Muscle layer of duodenum (tissue), 2 donors: ENCODE data around the gene CD82.

Source experiments
- H3K27ac ChIP-seq: one replicate; pipeline ENCODE4 v1.7.0; 2013; ENCODE audit warnings: mild to moderate bottlenecking, low read length
- H3K27me3 ChIP-seq: one replicate; pipeline ENCODE4 v1.7.0; 2013; ENCODE audit warnings: low read depth, mild to moderate bottlenecking, control low read depth, low read length
- H3K36me3 ChIP-seq, 2 donors: one replicate each; pipeline ENCODE4 v1.7.0; 2013; ENCODE audit warnings: low read length in 2 of 2, control low read depth in 1 of 2, mild to moderate bottlenecking in 1 of 2; ENCODE audit not compliant: insufficient read depth in 2 of 2, control insufficient read depth in 1 of 2
- H3K4me1 ChIP-seq, 2 donors: one replicate each; pipeline ENCODE4 v1.7.0; 2013; ENCODE audit warnings: low read length in 2 of 2, mild to moderate bottlenecking in 2 of 2, control low read depth in 1 of 2, moderate library complexity in 1 of 2; ENCODE audit not compliant: insufficient read depth in 2 of 2, control insufficient read depth in 1 of 2
- H3K4me3 ChIP-seq, 2 donors: one replicate each; pipeline ENCODE4 v1.7.0; 2013; ENCODE audit warnings: low read length in 2 of 2, low read depth in 1 of 2, mild to moderate bottlenecking in 1 of 2
- H3K9me3 ChIP-seq, 2 donors: one replicate each; pipeline ENCODE4 v1.7.0; 2013; ENCODE audit warnings: low read length in 2 of 2, control low read depth in 1 of 2, mild to moderate bottlenecking in 1 of 2; ENCODE audit not compliant: control insufficient read depth in 1 of 2
- donor health status: healthy.

The CD82 gene, protein sequence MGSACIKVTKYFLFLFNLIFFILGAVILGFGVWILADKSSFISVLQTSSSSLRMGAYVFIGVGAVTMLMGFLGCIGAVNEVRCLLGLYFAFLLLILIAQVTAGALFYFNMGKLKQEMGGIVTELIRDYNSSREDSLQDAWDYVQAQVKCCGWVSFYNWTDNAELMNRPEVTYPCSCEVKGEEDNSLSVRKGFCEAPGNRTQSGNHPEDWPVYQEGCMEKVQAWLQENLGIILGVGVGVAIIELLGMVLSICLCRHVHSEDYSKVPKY

DNA sequence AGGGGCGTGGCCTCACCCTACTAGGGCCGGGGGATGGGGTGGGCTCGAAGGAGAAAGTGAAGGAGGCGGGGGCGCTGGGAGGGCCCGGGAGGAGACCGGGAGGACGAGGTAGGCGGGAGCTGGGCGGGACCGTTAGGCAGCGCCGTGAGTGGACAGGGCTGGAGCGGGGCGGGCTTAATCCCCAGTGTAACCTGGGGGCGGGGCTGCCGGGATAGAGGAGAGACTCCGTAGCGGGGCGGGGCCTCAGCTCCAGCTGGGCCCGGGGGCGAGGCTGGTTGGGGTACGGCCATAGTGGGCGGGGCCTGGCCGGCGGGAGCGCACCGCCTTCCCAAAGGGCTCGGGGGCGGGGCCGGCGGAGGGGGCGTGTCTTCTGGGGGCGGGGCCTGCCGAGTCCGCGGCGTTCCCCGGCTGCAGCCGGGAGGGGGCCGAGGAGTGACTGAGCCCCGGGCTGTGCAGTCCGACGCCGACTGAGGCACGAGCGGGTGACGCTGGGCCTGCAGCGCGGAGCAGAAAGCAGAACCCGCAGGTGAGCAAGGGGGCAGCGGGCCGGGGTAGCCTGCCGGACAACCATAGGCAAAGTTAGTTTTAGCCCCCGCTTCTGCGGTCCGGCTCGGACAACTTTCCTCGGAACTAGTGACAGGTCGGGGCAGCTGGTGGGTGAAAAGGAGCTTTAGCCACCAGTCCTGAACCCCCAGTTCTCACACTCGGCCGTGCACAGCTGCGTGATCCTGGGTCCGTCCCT lies at the start of gene CD82:
CD82 (plus strand) TSS at position 453 of the 742 bp plus-strand sequence. CDS start 29,000 bp downstream, outside the sequence.
- Histone ChIP-seq H3K4me3 (peak within 1 kb of the TSS; percentile 69 to 81), H3K4me1 (peaks cover 25 to 36% of the 10 kb centered on the region in 2 donors), H3K9me3 (no peaks in the 10 kb centered on the region), H3K27me3 (no peaks in the 10 kb centered on the region), H3K27ac (peak within 1 kb of the TSS; percentile 98), H3K36me3 (no peaks in the 10 kb centered on the region)

- Histone ChIP-seq H3K4me3 (no peak overlapping the region), H3K36me3 (no peaks in the 10 kb centered on the region), H3K27ac (no peak overlapping the region), H3K9me3 (no peaks in the 10 kb centered on the region), H3K27me3 (no peaks in the 10 kb centered on the region), H3K4me1 (peaks cover 3 to 14% of the 10 kb centered on the region in 2 donors)
Measured at GRCh38 chr11:44516688-44517507, 48.6 kb upstream of the CD82 start.

- H3K4me3 ChIP-seq: no peak overlapping the region
Measured at GRCh38 chr11:44517541-44517940, 47.9 kb upstream of the CD82 start.

DNA sequence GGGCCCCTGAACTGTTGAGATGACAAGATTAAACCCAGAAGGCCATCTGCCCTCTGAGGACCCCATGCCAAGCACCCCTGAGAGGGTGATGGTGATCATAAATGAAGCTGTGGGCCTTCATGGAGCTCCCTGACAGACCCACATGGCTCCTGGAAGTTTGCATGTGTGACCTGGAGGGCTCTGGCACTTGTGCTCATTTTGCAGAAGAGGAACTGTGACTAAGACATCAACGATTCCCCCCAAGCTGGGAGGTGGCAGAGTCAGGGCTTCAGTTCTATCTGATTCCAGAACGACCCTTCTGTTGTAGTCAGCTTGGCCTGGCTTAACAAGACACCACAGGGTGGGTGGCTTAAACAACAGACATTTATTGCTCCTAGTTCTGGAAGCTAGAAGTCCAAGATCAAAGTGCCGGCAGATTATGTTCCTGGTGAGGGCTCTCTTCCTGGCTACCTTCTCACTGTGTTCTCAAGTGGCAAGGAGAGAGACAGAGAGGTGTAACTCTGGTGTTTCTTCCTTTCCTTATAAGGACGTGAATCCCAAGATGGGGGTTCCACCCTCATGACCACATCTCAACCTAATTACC lies 46.4 kb upstream of the CD82 start:
- H3K9me3 ChIP-seq: no peaks in the 10 kb centered on the region
- H3K27me3 ChIP-seq: no peaks in the 10 kb centered on the region
- H3K4me3 ChIP-seq: no peak overlapping the region
- H3K4me1 ChIP-seq: peaks cover 3 to 14% of the 10 kb centered on the region in 2 donors
- H3K27ac ChIP-seq: no peak overlapping the region
- H3K36me3 ChIP-seq: no peaks in the 10 kb centered on the region

More at GRCh38 chr11:44517541-44517940, 47.9 kb upstream of the CD82 start:
- no peaks in the 10 kb centered on the region for H3K9me3 ChIP-seq
- no peaks in the 10 kb centered on the region for H3K27me3 ChIP-seq
- no peak overlapping the region for H3K27ac ChIP-seq
- H3K36me3 ChIP-seq: no peaks in the 10 kb centered on the region
- peaks cover 3 to 14% of the 10 kb centered on the region in 2 donors for H3K4me1 ChIP-seq

DNA sequence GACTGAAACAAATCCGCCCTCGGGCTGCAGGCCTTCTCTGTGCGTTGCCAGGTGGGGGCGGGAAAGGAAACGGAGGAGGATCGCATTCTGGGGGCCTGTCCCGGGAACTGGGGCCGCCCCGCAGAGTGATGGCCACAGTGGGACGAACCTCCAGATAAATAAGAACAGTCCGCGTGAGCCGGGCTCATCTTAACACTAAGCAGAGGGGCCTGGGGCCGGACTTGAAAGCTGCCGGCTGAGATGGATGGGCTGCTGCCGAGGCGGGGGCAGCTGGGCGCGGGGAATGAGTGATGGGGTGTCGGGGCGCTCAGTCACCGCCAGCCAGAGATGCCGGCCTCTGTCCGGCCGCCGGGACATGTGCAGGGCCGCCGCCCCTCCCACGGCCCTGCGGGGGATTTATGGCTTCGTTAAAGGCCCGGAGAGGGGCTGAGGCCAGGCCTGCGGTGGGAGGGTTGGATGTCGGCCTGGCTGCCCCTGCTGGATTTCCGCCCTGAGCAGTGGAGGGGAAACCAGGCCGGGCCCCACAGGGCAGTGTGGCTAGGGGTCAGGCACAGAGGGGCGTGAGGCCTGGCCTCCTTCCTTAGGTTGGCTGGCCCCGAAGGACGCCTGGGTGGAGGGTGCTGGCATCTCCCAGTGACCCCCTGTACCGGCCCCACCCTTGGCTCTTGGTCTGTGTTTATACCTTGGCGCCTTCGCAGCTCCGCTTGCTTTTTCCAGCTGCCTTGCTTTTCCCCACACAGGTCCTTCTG lies 45.3 kb upstream of the CD82 start:
- Histone ChIP-seq H3K27ac (no peak overlapping the region), H3K4me1 (peaks cover 3 to 14% of the 10 kb centered on the region in 2 donors), H3K36me3 (no peaks in the 10 kb centered on the region), H3K4me3 (no peak overlapping the region), H3K9me3 (no peaks in the 10 kb centered on the region), H3K27me3 (no peaks in the 10 kb centered on the region)

DNA sequence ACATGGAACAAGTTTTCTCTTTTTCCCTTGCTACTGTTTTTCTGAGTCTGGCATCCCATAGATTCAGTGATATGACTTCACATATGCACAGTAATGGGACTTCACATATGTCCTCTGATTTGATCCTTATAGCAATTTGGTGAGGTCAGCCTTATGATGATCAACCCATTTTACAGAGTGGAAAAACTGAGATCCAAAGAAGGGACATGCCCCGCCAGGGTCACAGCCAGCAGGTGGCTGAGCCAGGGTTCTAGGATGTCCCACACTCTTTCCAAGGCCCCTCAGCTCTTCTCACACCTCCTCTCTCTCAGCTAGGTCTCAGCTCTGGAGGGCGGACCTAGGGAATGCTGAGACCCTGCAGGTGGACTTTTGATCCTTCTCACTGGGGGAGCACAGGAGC lies 44.3 kb upstream of the CD82 start:
- H3K4me1 ChIP-seq: peaks cover 3 to 14% of the 10 kb centered on the region in 2 donors

GRCh38 chr11:44522294-44522693 lies 43.2 kb upstream of the CD82 start:
- Histone ChIP-seq H3K4me1 (peaks cover 3 to 14% of the 10 kb centered on the region in 2 donors), H3K4me3 (no peak overlapping the region), H3K9me3 (no peaks in the 10 kb centered on the region), H3K27ac (no peak overlapping the region), H3K27me3 (no peaks in the 10 kb centered on the region), H3K36me3 (no peaks in the 10 kb centered on the region)

More for the DNA sequence above, 44.3 kb upstream of the CD82 start:
- no peaks in the 10 kb centered on the region for H3K36me3 ChIP-seq
- no peaks in the 10 kb centered on the region for H3K27me3 ChIP-seq
- no peak overlapping the region for H3K4me3 ChIP-seq
- no peak overlapping the region for H3K27ac ChIP-seq
- no peaks in the 10 kb centered on the region for H3K9me3 ChIP-seq

GRCh38 chr11:44524346-44524745 lies 41.1 kb upstream of the CD82 start:
- no peaks in the 10 kb centered on the region for H3K9me3 ChIP-seq
- H3K36me3 ChIP-seq: no peaks in the 10 kb centered on the region
- no peaks in the 10 kb centered on the region for H3K27me3 ChIP-seq
- no peak overlapping the region for H3K27ac ChIP-seq
- H3K4me3 ChIP-seq: no peak overlapping the region
- peaks cover 3 to 14% of the 10 kb centered on the region in 2 donors for H3K4me1 ChIP-seq

GRCh38 chr11:44524751-44525201 lies 40.7 kb upstream of the CD82 start:
- H3K27ac ChIP-seq: no peak overlapping the region
- no peaks in the 10 kb centered on the region for H3K9me3 ChIP-seq
- H3K36me3 ChIP-seq: no peaks in the 10 kb centered on the region
- no peaks in the 10 kb centered on the region for H3K27me3 ChIP-seq
- peaks cover 3 to 10% of the 10 kb centered on the region in 2 donors for H3K4me1 ChIP-seq
- H3K4me3 ChIP-seq: no peak overlapping the region

DNA sequence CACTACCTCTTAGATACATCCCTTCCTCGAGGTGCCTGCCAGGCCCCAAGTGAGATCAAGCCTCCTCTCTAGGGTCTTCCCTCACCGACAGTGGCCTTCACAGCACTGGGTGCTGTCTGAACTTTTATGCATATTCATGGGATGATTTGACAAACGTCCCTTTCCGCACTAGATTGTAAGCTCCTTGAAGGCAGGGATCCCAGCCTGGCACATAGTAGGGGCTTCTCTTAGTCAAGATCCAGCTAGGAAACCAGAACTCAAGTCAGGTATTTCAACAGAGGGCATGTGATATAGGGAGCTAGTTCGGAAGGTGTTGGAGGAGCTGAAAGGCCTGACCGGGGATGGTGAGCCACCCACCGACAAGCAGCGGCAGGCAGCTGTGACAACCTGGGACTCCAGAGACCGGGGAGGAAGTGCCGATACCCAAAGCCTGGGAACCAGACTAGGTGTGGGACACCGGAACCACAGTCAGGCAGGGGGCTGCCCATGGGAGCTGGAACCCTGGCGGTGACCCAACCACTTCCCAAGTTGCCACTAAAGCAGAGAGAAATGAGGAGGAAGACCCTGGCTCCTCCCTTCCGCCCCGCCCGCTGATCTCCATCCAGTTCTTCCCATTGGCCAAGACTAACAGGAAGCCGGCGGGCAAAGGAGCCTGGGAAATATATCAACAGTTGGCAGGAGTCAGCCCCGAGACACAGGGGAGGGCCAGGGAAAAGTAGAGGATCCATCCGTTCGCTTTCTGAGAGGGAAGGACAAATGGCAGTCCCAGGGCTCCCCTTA lies 39.8 kb upstream of the CD82 start:
- Histone ChIP-seq H3K4me1 (peaks cover under 1 to 3% of the 10 kb centered on the region in 2 donors), H3K27me3 (no peaks in the 10 kb centered on the region), H3K27ac (no peak overlapping the region), H3K4me3 (no peak overlapping the region), H3K9me3 (no peaks in the 10 kb centered on the region), H3K36me3 (no peaks in the 10 kb centered on the region)
